GM19239 (cell line): Measurements from ENCODE around the gene FYTTD1.

Experiments
- DNase-seq: peaks from one replicate; pipeline ENCODE4 v3.0.0; 2011; ENCODE audit warnings: low spot score; ENCODE audit not compliant: insufficient read length
- FAIRE-seq: peaks from 2 replicates; lab custom pipeline; 2011; peaks lifted over from hg19 to GRCh38; lab: Jason Lieb, UNC

FYTTD1 gene

DNA sequence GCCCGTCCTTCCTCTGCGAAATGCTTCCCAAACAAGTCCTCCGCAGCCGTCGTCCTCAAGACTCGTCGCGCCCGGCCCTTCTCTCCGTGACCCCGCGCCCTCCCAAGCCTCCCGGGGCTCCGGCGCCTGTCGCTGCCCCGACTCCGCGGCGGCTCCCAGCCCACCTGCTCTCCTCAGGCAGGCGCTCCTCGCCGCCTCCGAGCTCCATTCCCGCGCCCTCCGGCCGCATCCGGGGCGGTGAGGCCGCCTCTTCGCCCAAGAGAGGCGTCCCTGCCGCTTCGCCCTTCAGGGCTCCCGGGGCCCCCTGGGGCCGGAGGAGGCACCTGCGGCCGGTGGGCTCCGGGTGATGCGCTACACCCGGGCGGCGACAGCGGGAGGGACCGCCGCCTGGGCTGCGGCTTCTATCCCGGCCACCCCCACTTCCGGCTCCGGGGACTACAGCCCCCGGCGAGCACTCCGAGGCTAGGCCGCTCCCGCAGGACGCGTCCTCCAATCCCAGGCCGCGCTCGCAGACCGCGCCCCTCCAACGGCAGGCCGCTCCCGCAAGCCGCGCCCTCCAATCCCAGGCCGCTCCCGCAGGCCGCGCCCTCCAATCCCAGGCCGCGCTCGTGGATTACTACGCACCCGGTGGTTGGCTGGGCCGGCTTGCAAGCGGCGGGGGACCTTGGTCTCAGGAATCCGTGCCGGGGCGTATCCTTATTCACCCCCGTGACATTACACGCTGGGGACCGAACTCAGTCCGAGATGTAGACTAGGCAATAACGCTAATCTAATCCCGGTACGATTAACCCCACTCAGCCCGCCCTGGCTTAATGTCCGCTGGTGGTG, 13.0 kb upstream of the FYTTD1 start, which contains the start of gene RUBCN:
Gene RUBCN (minus strand): TSS at position 414 of the 828 bp plus-strand sequence. CDS start 185 bp downstream, at position 229.
- FAIRE-seq (peak; percentile 89), DNase-seq (no peak)

DNA sequence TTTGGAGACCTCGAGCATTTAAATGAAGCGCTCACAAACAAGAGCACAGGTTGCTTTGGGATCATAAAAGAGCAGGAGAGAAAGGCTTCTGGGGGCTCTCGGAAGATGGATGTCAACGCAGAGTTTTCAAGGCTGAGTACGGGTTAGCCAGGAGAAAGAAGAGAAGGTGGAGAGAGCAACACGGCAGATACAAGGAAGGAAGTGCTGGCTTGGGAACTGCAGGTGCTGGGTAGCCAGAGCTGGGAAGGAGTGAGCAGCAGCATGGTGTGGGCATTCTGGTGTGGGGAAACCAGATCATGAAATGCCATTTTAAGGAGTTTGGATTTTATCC, 12.4 kb upstream of the FYTTD1 start:
- FAIRE-seq, result peak; percentile 53
- DNase-seq, result no peak

DNA sequence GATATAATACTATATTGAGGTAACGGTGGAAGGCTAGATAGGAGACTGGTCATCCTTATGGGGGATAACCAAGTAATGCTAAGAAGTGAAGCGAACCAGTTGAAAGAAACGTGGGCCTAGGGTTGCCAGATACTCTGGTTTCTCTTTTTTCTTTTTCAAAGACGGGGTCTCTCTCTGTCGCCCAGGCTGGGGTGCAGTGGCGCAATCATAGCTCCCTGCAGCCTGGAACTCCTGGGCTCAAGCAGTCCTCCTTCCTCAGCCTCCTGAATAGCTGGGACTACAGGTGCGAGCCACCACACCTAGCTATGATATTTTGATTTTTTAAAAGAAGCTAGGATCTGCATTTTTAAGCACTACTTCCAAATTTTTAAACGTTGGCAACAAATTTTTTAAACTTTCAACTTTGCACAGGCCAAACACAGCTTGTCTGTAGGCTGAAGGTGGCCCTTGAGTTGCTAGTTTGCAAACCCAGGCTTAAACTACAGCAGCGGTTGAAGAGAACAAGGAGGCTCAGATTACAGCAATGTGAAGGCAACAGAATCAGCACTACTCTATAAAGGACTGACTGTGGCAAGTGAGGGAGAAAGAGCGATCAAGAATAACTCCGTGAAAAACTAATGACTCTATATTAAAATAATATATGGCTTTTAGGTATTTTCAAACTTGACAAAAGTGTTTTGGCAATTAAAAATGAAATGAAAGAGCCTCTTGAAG, 11.8 kb upstream of the FYTTD1 start:
- DNase-seq (no peak), FAIRE-seq (peak; percentile 23)

DNA sequence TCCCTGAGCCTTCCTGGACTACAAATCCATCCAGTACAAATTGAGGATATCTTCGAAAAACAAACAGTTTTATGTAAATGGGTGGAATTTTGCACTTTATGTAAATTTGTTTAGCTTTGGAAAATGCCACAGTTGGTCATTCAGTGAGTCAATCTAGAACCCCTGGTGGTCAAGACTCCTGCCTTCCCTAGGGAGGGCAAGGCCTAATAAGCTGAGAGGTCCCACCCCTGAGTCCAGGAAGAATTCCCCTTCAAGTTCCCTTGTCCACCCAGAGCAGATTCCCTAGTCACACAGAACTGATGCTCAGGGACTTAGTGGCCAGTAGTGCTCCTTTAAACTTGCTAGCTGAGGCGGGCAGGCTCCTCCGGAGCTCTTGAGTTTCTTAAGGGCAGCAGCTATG, 6.9 kb upstream of the FYTTD1 start:
- FAIRE-seq, result no peak
- no peak for DNase-seq

DNA sequence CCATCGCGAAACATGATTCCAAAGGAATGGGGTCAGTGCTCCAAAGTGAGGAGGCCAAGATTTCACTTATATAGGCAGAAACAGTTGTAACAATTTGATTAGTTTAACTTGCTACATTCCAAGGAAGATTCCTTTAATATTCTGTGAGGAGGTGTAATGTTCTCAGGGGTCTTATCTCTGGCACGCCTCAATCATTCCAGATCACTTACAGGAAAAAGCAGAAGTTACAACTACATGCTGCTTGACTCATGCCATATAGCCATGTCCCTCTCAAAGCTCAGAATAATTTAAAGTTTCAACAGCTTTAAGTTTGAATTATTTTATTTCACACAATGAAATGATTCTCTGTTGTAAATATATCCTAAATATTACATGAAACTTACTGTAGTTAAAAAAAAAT, 3.5 kb upstream of the FYTTD1 start:
- FAIRE-seq (no peak), DNase-seq (no peak)

DNA sequence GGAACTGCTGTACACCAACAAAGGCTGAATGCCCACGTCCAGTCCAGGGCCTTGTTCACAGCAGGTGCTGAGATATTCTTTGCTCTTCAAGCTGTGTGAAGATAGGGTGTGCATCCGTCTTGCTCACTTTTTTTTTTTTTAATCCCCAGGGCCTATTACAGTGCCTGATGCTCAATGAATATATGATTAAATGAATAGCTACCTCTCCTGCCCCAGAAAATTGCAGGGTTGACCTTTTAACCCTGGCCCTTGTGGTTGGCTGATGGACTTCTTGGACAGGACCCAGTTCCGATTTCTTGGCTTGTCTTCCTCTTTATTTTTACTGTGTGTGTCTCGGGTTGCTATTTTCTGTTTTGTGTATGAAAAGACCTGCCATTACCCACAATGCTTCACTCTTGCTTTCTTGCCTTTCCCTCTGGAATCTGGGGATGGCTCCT, 2.9 kb upstream of the FYTTD1 start:
- FAIRE-seq (no peak), DNase-seq (no peak)

DNA sequence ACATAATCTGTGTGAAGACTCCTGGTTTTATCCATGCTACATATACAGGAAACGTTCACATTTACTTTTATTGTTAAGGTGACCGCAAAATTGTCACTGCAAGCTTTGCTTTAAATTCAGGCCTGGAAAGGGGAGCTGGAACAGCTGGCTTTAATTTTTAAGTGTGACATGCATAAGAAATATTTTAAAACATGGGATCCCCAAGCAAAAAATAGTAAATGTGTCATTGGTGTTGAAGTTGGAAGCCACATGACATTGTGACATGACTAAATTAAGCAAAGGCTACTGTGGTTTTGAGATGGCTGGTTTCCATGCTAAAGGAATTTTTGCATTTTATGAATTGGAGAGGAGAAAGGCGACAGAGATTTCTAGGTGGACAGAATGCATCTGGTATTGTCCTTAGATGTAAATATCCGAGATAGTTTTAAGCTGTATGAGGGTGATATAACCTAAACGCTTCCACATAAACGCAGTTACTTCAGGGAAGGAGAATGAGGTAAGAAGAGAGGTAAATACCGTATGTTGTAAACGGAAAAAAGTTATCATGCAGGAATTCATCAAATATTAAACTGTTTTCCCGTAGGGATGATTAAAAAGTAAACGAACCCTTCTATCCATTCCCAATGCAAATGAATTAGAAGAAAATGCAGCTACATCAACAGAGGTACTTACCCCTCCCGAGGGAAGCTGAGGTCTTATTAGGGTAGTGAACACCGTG, 927 bp upstream of the FYTTD1 start:
- FAIRE-seq, result peak; percentile 74
- DNase-seq, result no peak

DNA sequence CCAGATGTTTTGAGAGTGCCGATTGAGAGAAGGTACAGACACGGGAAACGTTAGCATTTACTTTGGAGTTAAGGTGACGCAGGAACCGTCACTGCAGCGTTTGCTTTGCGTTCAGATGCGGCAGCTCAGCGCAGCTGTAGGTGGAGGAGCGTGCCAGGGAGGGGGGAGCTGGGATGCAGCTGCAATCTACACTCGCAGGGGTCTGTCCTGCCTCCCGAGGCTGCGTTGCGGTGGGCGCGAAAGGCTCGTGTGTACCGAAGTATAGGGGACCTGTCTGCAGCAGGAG, 425 bp upstream of the FYTTD1 start:
- no peak for FAIRE-seq
- no peak for DNase-seq

DNA sequence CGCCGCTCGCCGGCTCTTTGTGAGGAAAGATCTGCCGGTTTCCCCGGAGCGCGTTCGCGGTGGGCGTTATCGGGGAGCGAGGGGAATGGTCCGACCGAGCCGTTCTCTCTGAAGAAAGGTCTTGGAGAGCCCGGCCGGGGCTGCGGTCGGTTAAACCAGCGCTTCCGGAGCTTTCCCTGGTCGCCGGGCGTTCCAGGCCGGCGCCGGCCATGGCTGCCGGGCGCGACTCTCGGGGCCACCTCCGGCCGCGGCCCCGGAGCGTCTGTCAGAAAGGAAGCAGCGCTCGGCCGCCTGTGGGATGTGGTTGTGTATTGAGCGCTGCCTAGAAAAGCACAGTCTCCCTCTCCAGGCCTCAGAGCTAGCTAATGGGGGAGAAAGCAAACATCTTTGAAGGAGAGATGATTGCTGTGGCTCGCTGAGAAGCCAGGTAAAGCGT, 731 bp downstream of the FYTTD1 start:
- DNase-seq (no peak), FAIRE-seq (peak; percentile 89)

DNA sequence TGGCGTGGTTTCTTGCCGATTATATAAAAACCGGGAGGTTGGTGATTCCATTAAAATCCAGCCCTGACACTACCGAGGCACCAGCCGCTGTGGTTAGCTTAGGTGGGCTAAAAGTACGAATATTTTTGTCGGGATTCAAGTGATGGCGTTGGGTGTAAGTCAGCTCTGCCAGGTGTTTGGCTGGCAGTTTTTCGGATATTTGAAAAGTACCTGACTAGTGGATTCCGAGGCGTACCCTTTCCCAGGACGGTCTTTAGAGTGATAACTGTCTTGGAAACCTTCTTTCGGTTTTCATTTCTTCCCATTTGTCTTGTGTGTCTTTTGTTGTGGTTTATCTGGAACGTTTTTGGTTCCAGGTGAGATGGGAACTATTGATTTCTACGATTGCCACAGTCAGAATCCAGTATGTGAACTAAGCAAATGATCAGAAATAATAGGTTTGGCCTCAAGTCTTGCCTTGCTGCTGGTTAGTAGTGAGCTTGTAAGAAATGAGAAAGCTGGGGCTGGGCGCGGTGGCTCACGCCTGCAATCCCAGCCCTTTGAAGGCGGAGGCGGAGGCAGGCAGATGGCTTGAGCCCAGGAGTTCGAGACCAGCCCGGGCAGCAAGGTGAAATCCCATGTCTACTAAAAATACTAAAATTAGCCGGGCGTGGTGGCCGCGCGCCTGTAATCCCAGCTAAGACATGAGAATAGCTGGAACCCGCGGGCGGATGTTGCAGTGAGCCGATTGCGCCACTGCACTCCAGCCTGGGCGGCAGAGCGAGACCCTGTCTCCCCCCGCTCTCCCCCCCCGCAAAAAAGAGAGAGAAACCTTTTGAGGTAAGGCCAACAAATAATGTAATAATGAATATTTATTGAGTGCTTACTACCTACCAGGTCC, 1.4 kb downstream of the FYTTD1 start:
- FAIRE-seq, result no peak
- DNase-seq, result no peak

DNA sequence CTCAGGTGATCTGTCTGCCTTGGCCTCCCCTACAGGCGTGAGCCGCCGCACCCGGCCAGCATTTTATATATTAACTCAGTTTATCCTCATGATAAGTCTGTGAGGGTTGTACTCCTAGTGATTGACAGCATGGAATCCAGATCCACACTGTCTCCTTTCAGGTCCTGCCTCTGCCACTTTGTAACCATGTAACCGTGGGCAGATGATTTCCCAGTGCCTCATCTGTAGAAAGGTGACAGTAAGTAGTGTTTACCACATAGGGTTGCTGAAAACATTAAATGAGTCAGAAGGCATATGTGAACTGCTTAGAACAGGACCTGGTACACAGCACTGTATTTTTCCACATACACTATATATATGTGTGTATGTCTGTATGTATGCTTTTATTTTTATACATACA, 2.4 kb downstream of the FYTTD1 start:
- FAIRE-seq, result no peak

DNA sequence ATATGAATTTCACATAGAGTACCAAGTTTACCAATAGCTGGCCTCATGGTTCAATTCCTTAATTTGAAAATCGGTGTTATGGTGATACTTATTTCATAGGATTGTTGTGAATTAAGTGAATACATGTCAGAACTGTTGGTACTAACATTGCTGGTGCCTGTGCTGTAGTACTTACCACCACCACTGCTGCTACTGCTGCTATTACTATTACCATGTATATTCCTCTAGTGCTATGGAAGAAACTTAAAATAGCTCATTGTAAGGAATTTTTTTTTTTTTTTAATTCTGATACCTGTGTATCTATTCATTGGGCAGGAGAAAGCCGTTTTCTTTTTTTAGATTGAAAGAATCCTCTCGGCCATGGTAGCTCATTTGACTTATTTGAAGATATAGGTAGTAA, 3.6 kb downstream of the FYTTD1 start:
- no peak for DNase-seq
- no peak for FAIRE-seq

More for the DNA sequence above, 2.4 kb downstream of the FYTTD1 start:
- no peak for DNase-seq

DNA sequence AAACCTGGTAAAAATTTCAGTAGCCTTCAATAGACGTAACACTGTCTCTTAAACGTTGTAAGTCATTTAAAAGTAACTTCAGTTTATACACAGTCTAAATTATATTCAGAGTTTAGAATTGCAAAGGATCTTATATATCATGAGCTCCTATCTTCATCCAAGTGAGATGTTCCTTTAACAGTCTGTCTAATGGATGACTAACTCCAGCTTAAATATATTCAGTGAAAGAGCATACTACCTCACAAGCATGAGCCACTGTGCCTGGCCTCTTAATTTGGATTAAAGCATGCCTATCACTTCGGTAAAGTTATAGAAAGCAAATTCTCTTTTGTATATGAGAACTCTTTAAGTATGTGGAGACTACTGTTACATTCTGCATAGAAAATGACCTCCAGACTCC, 7.0 kb downstream of the FYTTD1 start:
- FAIRE-seq (no peak), DNase-seq (no peak)

DNA sequence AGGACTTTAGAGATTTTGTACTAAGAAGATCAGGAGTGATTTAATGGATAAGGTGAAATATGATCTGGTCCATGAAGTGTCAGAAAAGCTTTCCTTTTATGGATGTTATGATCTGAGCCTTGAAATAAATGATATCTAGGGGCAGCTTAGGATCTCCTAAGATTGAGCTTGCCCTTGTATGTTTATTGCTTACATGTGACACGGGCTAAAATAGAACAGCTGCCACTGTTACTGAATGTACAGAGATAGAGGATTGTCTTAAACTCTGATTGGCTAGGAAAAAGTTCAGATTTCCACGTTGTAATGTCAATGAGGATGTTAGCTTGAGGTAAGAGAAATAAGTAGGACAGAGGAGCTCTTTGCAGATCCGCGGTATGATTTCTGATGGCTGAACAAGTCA, 8.8 kb downstream of the FYTTD1 start:
- FAIRE-seq, result no peak
- no peak for DNase-seq

DNA sequence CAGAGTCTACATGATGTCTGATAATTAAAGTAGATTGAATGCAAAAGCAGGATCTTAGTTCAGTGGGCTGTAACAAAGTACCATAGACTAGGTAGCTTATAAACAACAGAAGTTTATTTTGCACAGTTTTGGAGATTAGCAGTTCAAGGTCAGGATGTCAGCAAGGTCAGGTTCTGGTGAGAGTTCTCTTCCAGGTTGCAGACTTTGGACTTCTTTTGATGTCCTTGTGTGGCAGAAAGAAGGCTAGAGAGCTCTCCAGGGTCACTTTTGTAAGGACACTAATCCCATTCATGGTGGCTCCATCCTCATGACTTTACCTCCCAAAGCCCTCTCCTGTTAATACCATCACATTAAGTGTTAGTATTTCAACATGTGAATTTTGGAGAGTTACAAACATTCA, 12.1 kb downstream of the FYTTD1 start:
- DNase-seq (no peak), FAIRE-seq (no peak)

DNA sequence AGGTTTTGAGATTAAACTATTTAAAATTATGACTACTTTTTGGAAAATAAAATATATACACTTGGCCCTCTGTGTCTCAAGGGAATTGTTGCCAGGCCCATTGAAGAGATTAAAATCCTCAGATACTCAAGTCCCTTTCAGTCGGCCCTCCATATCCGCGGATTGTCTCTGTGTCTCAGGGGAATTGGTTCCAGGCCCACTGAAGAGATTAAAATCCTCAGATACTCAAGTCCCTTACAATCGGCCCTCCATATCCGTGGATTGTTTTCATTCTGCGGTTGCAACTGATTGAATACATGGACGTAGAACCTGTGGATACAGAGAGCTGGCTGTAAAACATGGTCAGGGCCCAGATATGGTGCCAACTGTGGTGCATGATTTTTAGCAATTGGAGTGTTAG, 25.6 kb downstream of the FYTTD1 start:
- FAIRE-seq, result no peak
- DNase-seq, result no peak

DNA sequence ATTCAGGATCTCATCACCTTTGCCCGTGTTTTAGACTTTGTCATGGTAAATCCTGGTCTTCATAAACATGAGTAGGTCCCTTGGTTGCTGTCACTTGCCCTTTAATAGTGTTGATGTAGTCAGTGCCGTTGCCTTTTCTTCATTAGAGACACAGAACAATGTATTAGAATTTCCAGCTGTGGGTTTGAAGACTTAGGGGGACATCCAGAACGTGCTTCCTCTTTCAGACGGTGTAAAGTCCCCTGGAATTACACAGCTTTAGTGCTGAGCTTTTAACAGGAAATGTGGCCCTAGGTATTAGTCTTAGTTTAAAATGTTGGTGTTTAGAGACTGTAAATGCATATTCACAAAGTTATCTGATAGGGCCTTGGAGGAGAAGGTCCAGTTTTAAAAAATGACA, 32.5 kb downstream of the FYTTD1 start:
- no peak for DNase-seq
- peak; percentile 92 for FAIRE-seq

DNA sequence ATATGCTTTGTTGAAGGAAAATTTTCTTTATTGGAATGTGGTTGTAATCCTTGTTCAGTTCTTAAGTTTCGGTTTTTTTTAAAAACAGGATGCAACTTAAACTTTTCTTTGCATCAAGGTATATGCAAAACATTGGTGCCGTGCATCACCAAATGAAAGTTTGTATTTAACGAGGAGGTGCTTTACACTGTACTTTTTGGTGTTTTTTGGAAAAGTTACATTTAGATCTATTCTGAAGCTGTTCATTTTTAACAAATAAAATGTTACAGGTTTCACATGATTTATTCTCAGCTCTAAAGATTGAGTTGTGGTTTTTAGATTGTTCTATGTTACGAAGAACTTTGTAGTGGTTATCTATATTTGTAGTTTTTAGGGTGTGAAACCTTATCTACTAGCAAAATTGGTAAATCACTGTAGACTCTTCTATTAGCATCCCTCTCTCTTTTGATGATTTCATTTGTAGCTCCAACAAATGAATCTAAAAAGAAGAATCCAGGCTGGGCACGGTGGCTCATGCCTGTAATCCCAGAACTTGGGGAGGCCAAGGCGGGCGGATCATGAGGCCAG, 34.4 kb downstream of the FYTTD1 start:
- FAIRE-seq (no peak), DNase-seq (no peak)

DNA sequence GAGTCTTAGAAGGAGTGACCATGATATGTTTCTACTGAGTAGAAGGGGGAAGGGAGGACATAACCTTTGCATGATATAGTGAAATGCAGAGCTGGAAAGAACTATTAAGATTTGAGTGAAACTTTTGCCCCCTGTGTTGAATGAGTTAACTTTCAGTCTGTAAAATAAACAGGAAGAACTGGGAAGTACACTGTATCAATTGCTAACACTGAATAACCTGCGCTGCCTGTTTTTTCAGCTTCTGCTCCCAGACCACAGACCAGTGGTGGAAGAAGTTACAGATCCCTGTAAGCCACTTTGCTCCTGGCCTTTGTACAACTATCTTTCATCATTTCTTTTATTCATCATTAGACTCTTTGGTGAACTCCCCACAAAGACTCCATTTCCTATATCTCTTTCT, 37.7 kb downstream of the FYTTD1 start:
- no peak for FAIRE-seq
- no peak for DNase-seq

DNA sequence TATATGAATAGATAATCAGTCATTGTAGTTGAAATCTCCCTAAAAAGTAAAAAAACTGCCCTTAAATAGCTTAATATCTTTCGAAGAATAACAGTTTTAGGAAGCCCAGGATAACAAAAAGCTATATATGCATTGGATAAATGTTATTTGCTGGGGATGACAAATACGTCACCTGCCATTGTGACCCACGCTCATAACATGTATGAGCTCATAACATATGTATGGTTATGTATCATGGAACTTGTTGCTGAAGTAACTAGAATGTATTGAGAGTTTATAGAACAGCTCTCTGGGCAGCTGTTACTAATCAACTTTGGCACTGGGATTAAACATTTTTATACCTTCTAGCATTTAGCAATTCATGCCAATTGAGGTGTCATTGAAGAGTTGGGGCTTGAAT, 39.6 kb downstream of the FYTTD1 start:
- FAIRE-seq (no peak), DNase-seq (no peak)
